Measurements from ENCODE around the gene DMRT3. TPM values are rescaled to one million over a fixed set of nuclear protein-coding genes. Genes with fewer than 3 reads are reported as not detected.

Gene DMRT3
- total and polyA plus RNA-seq, 2 donors (not counting 1 experiment from before 2014, with no cell fraction given) = not detected

DNA sequence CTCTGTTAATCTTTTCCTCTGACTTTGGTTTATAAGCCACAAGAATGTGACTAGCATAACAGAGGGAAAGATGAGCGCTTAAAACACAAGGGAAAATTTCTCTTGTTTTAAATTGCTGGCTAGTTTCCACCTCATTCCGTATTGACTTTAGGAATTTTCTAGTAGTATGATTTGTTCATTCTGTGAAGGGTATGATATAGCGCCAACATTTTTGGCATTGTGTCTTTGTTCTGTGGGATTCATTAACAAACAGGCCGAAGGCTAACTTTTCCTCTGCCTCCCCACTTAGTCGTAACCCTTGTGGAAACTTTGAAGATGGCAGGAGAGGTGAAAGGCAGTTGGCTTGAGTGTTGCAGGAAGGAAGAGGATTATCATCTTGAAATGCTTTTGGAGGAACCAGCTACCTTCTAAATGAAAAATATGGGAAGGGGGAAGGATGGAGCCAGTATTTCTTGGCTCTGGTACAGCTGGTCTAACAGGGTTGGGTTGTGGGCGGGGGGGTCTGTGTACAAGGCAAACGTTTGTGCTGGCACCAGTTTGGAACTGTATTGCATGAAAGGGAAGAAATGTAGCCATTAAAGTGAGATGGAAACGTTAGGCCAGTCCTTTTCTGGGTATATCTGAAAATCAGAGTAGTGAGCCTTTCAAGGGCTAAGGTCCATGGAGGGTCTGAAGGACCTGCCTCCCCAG lies 52.2 kb downstream of the DMRT3 start:
- H3K79me2 ChIP-seq (ENCODE audit: control insufficient read depth, insufficient read depth, low read length) = no peaks in the 10 kb centered on the region

DNA sequence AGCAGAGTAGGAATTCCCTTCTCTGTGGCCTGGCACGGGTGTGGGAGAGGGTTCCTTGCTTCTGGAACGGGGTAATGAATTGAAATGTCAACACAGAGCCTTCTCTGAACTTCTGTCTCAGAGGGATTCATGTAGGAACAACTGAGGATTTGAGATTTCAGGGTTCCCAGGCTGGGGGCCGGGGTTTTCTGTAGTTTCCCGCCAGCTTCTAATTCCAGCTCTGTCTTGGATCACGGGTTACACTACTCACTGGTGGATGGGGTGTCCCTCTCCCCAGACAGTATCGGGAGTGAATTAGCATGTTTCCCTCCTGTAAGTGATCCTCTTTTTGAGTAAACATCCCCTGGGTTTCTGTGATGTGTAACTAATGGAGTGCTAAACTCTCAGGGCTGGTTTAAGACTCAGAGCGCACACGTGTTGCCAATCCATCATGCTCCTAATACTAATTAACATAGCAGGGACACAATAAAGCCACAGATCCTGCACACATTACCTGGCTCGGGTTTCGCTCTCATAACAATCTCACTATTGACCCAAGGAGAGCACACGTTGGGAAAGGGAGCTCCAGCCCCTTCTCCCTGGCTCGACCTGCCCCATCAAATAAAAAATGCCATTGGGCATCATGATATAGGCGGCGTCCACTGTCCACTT lies 55.6 kb downstream of the DMRT3 start:
- no peaks in the 10 kb centered on the region for H3K27me3 ChIP-seq (ENCODE audit: control insufficient read depth, insufficient read depth, low read length)
- H3K4me1 ChIP-seq (ENCODE audit: control insufficient read depth, extremely low read depth, insufficient read depth, low read length) = no peaks in the 10 kb centered on the region
- TF ChIP-seq EZH2 (IDR thresholded peaks at IDR 0.05; ENCODE audit: low read length, missing control alignments) = no peak
- TF ChIP-seq, protein P1, sequence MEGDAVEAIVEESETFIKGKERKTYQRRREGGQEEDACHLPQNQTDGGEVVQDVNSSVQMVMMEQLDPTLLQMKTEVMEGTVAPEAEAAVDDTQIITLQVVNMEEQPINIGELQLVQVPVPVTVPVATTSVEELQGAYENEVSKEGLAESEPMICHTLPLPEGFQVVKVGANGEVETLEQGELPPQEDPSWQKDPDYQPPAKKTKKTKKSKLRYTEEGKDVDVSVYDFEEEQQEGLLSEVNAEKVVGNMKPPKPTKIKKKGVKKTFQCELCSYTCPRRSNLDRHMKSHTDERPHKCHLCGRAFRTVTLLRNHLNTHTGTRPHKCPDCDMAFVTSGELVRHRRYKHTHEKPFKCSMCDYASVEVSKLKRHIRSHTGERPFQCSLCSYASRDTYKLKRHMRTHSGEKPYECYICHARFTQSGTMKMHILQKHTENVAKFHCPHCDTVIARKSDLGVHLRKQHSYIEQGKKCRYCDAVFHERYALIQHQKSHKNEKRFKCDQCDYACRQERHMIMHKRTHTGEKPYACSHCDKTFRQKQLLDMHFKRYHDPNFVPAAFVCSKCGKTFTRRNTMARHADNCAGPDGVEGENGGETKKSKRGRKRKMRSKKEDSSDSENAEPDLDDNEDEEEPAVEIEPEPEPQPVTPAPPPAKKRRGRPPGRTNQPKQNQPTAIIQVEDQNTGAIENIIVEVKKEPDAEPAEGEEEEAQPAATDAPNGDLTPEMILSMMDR (conservative IDR thresholded peaks at IDR 0.05 in 1 of 2, IDR thresholded peaks at IDR 0.05 in 1 of 2; ENCODE audit: low read depth in 1 of 2, low read length in 2 of 2) = no peak
- H3K27ac ChIP-seq (ENCODE audit: insufficient read depth, low read length) = no peak overlapping the region
- no peak for DNase-seq (ENCODE audit: low read depth in 2 of 2)
- H3K4me3 ChIP-seq (replicated peaks in 1 of 4; ENCODE audit: control extremely low read depth in 1 of 4, insufficient read depth in 1 of 4, low read depth in 3 of 4, low read length in 4 of 4) = no peak overlapping the region
- H4K20me1 ChIP-seq (ENCODE audit: control insufficient read depth, extremely low read depth, insufficient read depth, low read length) = no peaks in the 10 kb centered on the region
- no peaks in the 10 kb centered on the region for H3K9me3 ChIP-seq (ENCODE audit: control insufficient read depth, insufficient read depth, low read depth, low read length)
- H3K79me2 ChIP-seq (ENCODE audit: control insufficient read depth, insufficient read depth, low read length) = no peaks in the 10 kb centered on the region
- no peak overlapping the region for H2AFZ ChIP-seq (ENCODE audit: low read length)
- no peak overlapping the region for H3K9ac ChIP-seq (ENCODE audit: insufficient read depth, low read length)
- no peaks in the 10 kb centered on the region for H3K36me3 ChIP-seq (ENCODE audit: control insufficient read depth, insufficient read depth, low read length)
- no peak overlapping the region for H3K4me2 ChIP-seq (ENCODE audit: extremely low read depth, insufficient read depth, low read length)

More for the DNA sequence above, 52.2 kb downstream of the DMRT3 start:
- no peaks in the 10 kb centered on the region for H3K4me1 ChIP-seq (ENCODE audit: control insufficient read depth, extremely low read depth, insufficient read depth, low read length)
- H3K9ac ChIP-seq (ENCODE audit: insufficient read depth, low read length) = no peak overlapping the region
- TF ChIP-seq, protein P1 (conservative IDR thresholded peaks at IDR 0.05 in 1 of 2, IDR thresholded peaks at IDR 0.05 in 1 of 2; ENCODE audit: low read depth in 1 of 2, low read length in 2 of 2) = no peak
- no peak for TF ChIP-seq EZH2 (IDR thresholded peaks at IDR 0.05; ENCODE audit: low read length, missing control alignments)
- no peak overlapping the region for H3K4me2 ChIP-seq (ENCODE audit: extremely low read depth, insufficient read depth, low read length)
- H3K9me3 ChIP-seq (ENCODE audit: control insufficient read depth, insufficient read depth, low read depth, low read length) = no peaks in the 10 kb centered on the region
- no peak overlapping the region for H3K4me3 ChIP-seq (replicated peaks in 1 of 4; ENCODE audit: control extremely low read depth in 1 of 4, insufficient read depth in 1 of 4, low read depth in 3 of 4, low read length in 4 of 4)
- H3K27me3 ChIP-seq (ENCODE audit: control insufficient read depth, insufficient read depth, low read length) = no peaks in the 10 kb centered on the region
- no peak for DNase-seq (ENCODE audit: low read depth in 2 of 2)
- no peaks in the 10 kb centered on the region for H3K36me3 ChIP-seq (ENCODE audit: control insufficient read depth, insufficient read depth, low read length)
- H2AFZ ChIP-seq (ENCODE audit: low read length) = no peak overlapping the region
- no peaks in the 10 kb centered on the region for H4K20me1 ChIP-seq (ENCODE audit: control insufficient read depth, extremely low read depth, insufficient read depth, low read length)
- no peak overlapping the region for H3K27ac ChIP-seq (ENCODE audit: insufficient read depth, low read length)

DNA sequence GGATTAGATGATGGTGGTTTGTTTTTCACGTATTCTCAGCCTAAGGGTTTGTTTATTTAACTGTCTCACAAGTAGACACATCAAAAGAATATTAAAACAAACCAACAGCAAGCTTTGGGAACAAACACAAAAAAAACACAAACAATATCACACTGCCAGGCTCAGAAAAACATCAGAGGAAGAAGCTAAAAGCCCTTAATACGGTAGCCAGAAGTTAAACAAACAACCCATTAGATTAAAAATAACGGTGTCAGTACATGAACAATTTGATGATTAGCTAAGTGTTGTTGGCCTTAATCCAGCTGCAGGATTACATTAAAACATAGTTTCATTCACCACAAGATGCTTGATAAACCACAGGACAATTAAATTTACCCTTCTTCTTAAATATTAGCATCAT lies 57.8 kb downstream of the DMRT3 start:
- no peaks in the 10 kb centered on the region for H4K20me1 ChIP-seq (ENCODE audit: control insufficient read depth, extremely low read depth, insufficient read depth, low read length)
- no peak for DNase-seq (ENCODE audit: low read depth in 2 of 2)
- TF ChIP-seq, protein P1 (conservative IDR thresholded peaks at IDR 0.05 in 1 of 2, IDR thresholded peaks at IDR 0.05 in 1 of 2; ENCODE audit: low read depth in 1 of 2, low read length in 2 of 2) = no peak
- TF ChIP-seq EZH2 (IDR thresholded peaks at IDR 0.05; ENCODE audit: low read length, missing control alignments) = no peak
- no peak overlapping the region for H3K27ac ChIP-seq (ENCODE audit: insufficient read depth, low read length)
- H2AFZ ChIP-seq (ENCODE audit: low read length) = no peak overlapping the region
- no peak overlapping the region for H3K4me3 ChIP-seq (replicated peaks in 1 of 4; ENCODE audit: control extremely low read depth in 1 of 4, insufficient read depth in 1 of 4, low read depth in 3 of 4, low read length in 4 of 4)
- H3K9ac ChIP-seq (ENCODE audit: insufficient read depth, low read length) = no peak overlapping the region
- H3K9me3 ChIP-seq (ENCODE audit: control insufficient read depth, insufficient read depth, low read depth, low read length) = no peaks in the 10 kb centered on the region
- no peaks in the 10 kb centered on the region for H3K79me2 ChIP-seq (ENCODE audit: control insufficient read depth, insufficient read depth, low read length)
- H3K4me1 ChIP-seq (ENCODE audit: control insufficient read depth, extremely low read depth, insufficient read depth, low read length) = no peaks in the 10 kb centered on the region
- no peaks in the 10 kb centered on the region for H3K27me3 ChIP-seq (ENCODE audit: control insufficient read depth, insufficient read depth, low read length)
- no peaks in the 10 kb centered on the region for H3K36me3 ChIP-seq (ENCODE audit: control insufficient read depth, insufficient read depth, low read length)
- H3K4me2 ChIP-seq (ENCODE audit: extremely low read depth, insufficient read depth, low read length) = no peak overlapping the region

Measured in fibroblast of lung (primary cell).